Measurements from ENCODE around the gene SLC7A6OS.
A peak's percentile ranks its signal among the peaks of the same experiment; 100 is the strongest.

The SLC7A6OS gene

GRCh38 chr16:68269793-68270192, 41.0 kb downstream of the SLC7A6OS start:
- TF ChIP-seq ZFX (IDR thresholded peaks at IDR 0.05; ENCODE audit: borderline replicate concordance) (no peak), CTCF (IDR thresholded peaks at IDR 0.05) (no peak)
- no peak overlapping the region for H3K27ac ChIP-seq

DNA sequence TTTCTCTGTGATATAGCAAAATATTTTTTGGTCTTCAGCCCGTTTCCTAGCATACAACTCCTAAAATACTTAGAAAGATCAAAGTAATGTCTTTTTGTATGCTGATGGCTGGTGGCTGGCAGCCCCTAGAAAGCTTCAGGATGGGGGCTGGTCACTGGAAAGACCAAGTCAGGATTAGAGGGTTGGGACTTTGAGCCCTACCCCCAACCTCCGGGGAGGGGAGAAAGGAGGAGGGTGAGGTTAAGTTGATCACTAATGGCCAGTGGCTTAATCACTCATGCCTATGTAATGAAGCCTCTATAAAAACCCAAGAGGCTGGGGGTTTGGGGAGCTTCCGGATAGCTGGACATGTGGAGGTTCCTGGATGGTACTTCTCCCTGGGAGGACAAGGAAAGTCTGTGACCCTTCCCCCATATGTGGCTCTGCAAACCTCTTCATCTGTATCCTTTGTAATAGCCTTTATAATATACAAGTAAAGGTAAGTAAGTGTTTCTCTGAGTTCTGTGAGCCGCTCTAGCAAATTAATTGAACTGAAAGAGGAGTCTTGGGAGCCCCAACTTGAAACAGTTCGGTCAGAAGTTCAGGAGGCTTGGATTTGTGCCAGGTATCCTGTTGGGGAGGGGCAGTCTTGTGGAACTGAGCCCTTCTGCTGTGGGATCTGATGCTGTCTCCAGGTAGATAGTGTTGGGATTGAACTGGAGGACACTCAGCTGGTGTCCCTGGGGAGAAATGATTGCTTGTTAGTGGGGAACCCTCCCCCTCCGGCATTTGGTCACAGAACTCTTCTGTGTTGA, 42.9 kb downstream of the SLC7A6OS start:
- no peak overlapping the region for H3K27ac ChIP-seq
- no peak for TF ChIP-seq ZFX (IDR thresholded peaks at IDR 0.05; ENCODE audit: borderline replicate concordance)
- TF ChIP-seq CTCF (IDR thresholded peaks at IDR 0.05) = no peak

DNA sequence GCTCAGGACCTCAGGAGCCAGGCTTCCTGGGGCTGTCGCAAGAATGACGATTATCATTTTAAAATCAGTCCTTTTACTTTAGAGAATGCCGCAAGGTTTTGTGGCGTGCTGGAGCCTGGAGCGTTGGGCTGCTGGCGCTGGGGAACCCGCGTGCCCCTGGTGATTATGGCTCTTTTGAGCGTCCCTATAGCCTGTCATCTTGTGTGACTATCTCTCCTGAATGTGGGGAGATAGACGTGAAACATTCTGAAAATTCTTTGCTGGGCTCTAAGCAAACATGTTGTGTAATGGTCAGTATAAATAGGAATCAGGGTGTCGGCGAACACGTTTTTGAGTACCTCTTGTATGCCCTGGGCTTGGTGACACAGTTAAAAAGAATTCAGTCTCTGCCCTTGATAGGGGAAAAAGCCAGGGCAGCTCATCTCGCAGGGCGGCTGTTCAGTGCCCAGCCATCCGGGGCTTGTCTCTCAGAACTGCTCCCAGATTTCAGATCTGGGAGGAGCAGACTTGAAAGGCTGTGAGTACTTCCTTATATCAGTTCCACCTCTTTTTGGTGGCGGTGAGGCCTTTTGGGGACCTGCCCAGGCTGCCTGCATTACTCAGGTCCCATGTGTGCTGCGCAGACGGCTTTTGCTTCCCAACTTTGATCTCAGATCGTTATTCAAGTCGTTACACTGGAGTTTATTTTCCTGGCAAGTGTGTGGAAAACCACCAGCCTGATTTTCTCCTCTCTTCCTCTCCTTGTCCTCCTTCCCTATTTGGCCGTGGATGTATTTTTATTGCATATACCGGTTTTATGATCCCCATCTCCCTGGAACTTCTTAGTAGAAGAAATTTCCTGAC, 45.4 kb downstream of the SLC7A6OS start:
- 0 out of 2 replicates have a peak overlapping the region, but pooled peaks have one; percentile 35 for H3K27ac ChIP-seq
- TF ChIP-seq CTCF (IDR thresholded peaks at IDR 0.05) = no peak
- TF ChIP-seq ZFX (IDR thresholded peaks at IDR 0.05; ENCODE audit: borderline replicate concordance) = no peak

GRCh38 chr16:68264128-68265077, 46.3 kb downstream of the SLC7A6OS start, which contains the start of gene SLC7A6:
Gene SLC7A6 (plus strand): TSS chr16:68264526. CDS start chr16:68274727, 10,201 bp downstream.
- TF ChIP-seq CTCF (IDR thresholded peaks at IDR 0.05) (peak; percentile 78), ZFX (IDR thresholded peaks at IDR 0.05; ENCODE audit: borderline replicate concordance) (no peak)
- H3K27ac ChIP-seq = peak within 1 kb of the TSS; percentile 35; the same call in 1 of the 2 replicates

GRCh38 chr16:68263559-68264127, 47.1 kb downstream of the SLC7A6OS start:
- peak overlapping the region; percentile 35; the same call in 1 of the 2 replicates for H3K27ac ChIP-seq
- TF ChIP-seq CTCF (IDR thresholded peaks at IDR 0.05) = no peak
- TF ChIP-seq ZFX (IDR thresholded peaks at IDR 0.05; ENCODE audit: borderline replicate concordance) = no peak

DNA sequence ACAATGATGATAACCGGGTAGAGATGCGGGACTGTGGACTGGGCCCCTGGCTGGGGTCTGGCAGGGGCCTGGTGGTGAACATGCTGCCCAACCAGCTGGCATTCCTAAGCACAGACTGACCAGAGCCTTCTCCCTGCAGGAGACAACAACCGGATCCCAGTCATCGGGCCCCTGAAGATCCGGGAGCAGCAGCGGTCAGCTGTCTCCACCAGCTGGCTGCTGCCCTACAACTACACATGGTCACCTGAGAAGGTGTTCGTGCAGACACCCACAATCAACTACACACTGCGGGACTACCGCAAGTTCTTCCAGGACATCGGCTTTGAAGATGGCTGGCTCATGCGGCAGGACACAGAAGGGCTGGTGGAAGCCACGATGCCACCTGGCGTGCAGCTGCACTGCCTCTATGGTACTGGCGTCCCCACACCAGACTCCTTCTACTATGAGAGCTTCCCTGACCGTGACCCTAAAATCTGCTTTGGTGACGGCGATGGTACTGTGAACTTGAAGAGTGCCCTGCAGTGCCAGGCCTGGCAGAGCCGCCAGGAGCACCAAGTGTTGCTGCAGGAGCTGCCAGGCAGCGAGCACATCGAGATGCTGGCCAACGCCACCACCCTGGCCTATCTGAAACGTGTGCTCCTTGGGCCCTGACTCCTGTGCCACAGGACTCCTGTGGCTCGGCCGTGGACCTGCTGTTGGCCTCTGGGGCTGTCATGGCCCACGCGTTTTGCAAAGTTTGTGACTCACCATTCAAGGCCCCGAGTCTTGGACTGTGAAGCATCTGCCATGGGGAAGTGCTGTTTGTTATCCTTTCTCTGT, 51.5 kb downstream of the SLC7A6OS start:
- no peak for TF ChIP-seq CTCF (IDR thresholded peaks at IDR 0.05)
- TF ChIP-seq ZFX (IDR thresholded peaks at IDR 0.05; ENCODE audit: borderline replicate concordance) = no peak
- no peak overlapping the region for H3K27ac ChIP-seq

All from 22Rv1 (cell line).